GM10266 (cell line): ENCODE measurements around the gene CAPN5.
"Not testable (repeated sequence)": the region's sequence is repeated elsewhere in the genome, so short reads cannot be mapped to it uniquely, and the experiment has no call there.

ENCODE experiments used
- DNase-seq: peaks from one replicate; pipeline ENCODE4 v3.0.0; 2012; ENCODE audit errors: extremely low spot score
- TF ChIP-seq, protein P1 (sequence below): IDR thresholded peaks from 2 replicates; pipeline ENCODE4 v1.5.1; 2012; ENCODE audit warnings: mild to moderate bottlenecking, low read depth; ENCODE audit not compliant: control insufficient read depth, insufficient read depth; ENCODE audit errors: missing control alignments

Gene CAPN5

DNA sequence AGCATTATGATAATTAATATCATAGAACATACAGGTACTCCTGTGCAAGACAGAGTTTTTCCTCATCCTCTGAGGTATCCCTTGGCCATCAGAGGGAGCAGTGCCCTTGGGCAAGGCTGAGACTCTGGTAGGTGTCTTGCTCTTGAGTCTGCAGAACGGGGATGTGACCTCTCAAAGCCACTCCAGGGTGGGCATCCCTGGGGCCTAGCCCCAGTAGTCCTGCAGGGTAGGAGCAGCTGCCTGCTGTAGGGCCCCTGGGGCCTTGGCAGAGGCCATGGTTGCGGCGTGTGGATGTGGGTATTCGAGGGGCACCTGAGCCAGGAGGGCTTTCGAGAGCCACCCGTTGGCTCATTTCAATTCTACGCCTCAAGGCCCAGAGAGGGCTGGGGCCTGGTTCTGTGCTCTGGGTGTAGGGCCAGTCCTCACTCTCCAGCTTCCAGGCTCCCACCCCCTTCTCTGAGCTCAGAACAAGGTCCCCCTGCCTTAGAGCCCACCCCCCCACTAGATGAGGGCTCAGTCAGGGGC lies 28.1 kb downstream of the CAPN5 start:
- no peak for DNase-seq
- TF ChIP-seq, protein P1, sequence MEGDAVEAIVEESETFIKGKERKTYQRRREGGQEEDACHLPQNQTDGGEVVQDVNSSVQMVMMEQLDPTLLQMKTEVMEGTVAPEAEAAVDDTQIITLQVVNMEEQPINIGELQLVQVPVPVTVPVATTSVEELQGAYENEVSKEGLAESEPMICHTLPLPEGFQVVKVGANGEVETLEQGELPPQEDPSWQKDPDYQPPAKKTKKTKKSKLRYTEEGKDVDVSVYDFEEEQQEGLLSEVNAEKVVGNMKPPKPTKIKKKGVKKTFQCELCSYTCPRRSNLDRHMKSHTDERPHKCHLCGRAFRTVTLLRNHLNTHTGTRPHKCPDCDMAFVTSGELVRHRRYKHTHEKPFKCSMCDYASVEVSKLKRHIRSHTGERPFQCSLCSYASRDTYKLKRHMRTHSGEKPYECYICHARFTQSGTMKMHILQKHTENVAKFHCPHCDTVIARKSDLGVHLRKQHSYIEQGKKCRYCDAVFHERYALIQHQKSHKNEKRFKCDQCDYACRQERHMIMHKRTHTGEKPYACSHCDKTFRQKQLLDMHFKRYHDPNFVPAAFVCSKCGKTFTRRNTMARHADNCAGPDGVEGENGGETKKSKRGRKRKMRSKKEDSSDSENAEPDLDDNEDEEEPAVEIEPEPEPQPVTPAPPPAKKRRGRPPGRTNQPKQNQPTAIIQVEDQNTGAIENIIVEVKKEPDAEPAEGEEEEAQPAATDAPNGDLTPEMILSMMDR: no peak

DNA sequence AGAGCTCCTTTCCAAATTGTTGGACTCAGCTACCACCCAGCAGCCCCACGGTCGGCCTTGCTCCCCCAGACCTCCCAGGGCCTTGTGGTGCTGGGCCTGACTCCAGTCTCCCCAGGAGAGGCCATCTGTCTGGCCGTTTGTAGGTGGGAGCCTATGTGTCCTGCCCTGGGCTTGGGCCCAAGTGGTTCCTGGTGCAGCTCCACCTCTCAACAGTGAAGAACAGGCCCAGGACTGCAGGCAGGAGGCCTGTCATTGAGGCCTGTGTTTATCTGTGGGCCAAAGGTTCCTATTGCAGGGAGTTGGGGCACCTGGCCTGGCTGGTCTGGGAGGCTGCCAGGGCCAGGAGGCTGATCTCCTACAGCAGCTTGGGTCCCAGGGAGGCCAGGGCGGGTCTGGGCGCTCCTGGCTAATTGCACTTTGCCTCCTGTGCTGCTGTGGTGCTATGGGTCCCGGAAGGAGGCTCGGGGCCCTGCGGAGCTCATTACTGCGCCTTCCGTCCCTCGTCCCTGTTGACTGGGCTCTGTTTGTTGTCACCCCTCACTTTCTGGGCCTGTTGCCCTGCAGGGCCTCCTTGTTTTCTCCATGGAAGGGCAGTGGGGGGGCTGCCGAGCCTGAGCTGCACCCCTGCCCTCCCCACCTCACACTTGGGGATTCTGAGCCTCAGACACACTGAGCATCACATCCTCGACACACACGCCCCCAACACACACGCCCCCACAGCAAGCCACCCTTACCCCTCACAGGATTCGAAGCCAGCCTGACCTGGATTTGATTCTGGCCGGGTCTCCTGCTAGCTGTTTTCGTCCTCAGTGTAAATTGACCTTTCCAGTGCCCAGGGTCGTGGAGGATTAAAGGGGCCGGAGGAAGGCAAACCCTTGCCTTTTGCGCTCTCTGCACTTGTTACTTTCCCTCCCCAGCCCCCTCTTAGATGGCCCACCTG lies 29.1 kb downstream of the CAPN5 start:
- DNase-seq: no peak
- TF ChIP-seq, protein P1: no peak

DNA sequence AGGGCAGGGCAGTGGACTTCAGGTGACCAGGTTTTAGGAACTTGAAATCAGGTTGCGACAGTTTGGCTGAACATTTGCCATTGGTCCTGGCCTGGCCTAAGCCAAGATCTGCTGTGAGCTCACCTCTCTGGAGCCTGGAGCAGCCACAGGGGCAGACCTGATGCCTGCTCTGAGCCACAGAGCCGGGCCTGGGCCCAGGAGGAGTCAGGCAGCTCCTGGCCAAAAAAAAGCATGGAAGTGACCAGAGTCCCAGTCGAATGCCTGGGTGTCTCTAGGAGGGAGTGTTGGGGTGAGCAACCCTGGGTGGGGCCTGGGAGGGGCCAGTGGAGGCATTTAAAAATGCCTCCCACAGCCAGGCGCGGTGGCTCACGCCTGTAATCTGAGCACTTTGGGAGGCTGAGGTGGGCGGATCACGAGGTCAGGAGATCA lies 29.8 kb downstream of the CAPN5 start:
- TF ChIP-seq, protein P1: no peak

DNA sequence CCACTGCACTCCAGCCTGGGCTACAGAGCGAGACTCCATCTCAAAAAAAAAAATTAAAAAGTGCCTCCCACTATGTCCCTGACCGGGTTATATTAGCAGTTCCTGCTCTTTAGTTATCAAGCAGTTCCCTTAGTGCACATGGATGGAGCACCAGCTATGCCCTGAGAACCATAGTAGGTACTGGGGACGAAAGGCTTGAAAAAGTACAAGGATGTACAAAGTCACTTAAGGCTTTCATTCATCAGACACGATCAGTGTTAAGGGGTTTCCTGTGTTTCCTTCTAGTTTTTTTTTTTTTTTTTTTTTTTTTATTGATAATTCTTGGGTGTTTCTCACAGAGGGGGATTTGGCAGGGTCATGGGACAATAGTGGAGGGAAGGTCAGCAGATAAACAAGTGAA lies 30.4 kb downstream of the CAPN5 start:
- not testable (repeated sequence) for DNase-seq

More for the DNA sequence above, 29.8 kb downstream of the CAPN5 start:
- DNase-seq: no peak

DNA sequence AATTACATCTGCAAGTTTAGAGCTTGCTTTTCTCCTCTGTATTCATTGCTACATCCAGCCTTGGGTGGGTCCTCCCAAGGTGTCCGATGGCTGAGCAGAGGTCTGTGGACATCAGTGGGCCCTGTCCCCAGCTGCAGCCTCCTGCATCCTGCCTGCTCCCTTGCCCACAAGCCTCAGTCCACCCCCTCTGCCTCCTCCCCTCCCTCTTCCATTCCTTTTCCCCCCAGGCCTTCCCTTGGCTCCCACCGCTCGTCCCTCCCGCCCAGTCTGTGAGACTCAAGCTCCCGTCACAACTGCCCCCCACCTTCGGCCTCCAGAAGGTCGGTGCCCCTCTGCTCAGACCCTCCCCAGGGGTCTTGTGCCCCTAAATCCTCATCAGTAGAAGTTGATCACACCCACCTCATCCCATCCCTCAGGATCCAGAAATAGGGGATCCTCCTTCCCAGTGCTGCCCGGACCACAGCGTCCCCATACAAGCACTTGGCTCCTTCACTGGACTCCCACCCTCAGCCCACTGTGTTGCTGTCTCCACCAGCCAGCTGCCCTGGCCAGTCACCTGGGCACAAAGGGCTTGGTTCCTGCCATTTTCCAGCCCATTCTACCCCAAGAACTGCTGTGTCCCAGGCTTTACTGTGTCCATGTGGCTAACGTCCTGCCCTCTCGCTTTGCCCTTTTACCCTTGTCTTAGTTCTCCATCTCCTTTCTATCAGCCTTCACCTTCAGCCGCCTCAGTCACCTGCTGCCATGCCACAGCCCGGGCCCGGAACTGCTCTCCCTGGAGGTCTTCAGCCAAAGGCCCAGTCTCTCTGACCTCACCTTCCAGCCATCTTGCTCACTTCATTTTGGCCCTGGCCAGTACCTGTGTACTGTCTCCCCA lies 33.6 kb downstream of the CAPN5 start:
- TF ChIP-seq, protein P1: no peak
- no peak for DNase-seq

DNA sequence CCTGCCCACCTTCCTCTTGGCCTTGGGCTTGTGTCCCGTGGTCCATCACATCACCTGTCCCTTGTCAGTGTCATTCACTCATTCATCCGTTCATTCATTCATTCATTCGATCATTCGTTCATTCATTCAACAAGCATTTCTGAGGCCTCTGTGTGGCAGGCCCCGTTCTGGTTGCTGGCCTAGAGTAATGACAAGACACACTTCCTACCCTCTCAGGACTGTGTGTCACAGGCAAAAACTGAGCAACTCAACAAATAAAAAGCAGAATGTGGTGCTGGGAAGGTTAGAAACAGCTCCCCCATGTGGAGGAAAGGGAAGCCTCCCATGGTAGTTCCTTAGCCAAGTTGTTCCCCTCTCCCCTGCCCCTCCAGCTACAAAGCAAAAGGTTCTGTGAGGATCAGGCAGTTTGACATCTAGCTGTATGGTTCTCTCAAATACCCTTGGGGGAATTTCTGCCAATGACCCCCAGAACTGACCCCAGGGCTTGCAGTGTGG lies 34.3 kb downstream of the CAPN5 start:
- DNase-seq: peak; percentile 70
- TF ChIP-seq, protein P1: peak; percentile 28
